ENCODE results near the gene GMCL2.

GRCh38 chr5:178155065-178155464 lies 32.1 kb downstream of the GMCL2 start:
- TF ChIP-seq, protein P1, sequence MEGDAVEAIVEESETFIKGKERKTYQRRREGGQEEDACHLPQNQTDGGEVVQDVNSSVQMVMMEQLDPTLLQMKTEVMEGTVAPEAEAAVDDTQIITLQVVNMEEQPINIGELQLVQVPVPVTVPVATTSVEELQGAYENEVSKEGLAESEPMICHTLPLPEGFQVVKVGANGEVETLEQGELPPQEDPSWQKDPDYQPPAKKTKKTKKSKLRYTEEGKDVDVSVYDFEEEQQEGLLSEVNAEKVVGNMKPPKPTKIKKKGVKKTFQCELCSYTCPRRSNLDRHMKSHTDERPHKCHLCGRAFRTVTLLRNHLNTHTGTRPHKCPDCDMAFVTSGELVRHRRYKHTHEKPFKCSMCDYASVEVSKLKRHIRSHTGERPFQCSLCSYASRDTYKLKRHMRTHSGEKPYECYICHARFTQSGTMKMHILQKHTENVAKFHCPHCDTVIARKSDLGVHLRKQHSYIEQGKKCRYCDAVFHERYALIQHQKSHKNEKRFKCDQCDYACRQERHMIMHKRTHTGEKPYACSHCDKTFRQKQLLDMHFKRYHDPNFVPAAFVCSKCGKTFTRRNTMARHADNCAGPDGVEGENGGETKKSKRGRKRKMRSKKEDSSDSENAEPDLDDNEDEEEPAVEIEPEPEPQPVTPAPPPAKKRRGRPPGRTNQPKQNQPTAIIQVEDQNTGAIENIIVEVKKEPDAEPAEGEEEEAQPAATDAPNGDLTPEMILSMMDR (IDR thresholded peaks at IDR 0.05), result no peak
- TF ChIP-seq POLR2A (IDR thresholded peaks at IDR 0.05), result no peak
